WTC11 (cell line): Measurements from ENCODE around the gene SOCS3. TPM values are rescaled to one million over a fixed set of nuclear protein-coding genes. Genes with fewer than 3 reads are reported as not detected.
A peak's percentile ranks its signal among the peaks of the same experiment; 100 is the strongest.

Experiments
- ATAC-seq: fragments of 200-7000 bp; cut with Tn5 transposase; 2 replicates; pipeline ENCODE4 v1.10.0; 2021; ENCODE audit warnings: mild to moderate bottlenecking, moderate library complexity
- CTCF ChIA-PET: fragments of 300-600 bp; sonication (Branson Sonifier 250); formaldehyde crosslinking; loops from one replicate; lab custom pipeline; 2021; ENCODE audit warnings: antibody characterized with exemption; lab: Charles Lee
- POLR2A ChIA-PET: fragments of 350-600 bp; sonication (Branson Sonifier 250); formaldehyde crosslinking; loops from one replicate; lab custom pipeline; 2021; ENCODE audit warnings: antibody characterized with exemption; lab: Charles Lee
- DNase-seq: peaks from one replicate; pipeline ENCODE4 v3.0.0; 2021; ENCODE audit warnings: low spot score
- H3K27ac Mint-ChIP-seq: 2 replicates; pipeline ENCODE4 v1.8.0; 2021; ENCODE audit warnings: mixed read lengths
- H3K27me3 Mint-ChIP-seq: 2 replicates; pipeline ENCODE4 v1.8.0; 2021; ENCODE audit warnings: low read depth, mild to moderate bottlenecking, moderate library complexity, mixed read lengths
- H3K36me3 Mint-ChIP-seq: 2 replicates; pipeline ENCODE4 v1.8.0; 2021; ENCODE audit warnings: mixed read lengths
- H3K4me1 Mint-ChIP-seq: 2 replicates; pipeline ENCODE4 v1.8.0; 2022; ENCODE audit warnings: mixed read lengths
- H3K4me3 Mint-ChIP-seq: 2 replicates; pipeline ENCODE4 v1.8.0; 2021; ENCODE audit warnings: mild to moderate bottlenecking, moderate library complexity, mixed read lengths
- H3K9me3 Mint-ChIP-seq: 2 replicates; pipeline ENCODE4 v1.8.0; 2021; ENCODE audit warnings: mixed read lengths
- ARID4B ChIP-seq: sonication (generic); formaldehyde crosslinking; IDR thresholded peaks from 2 replicates; pipeline ENCODE4 v1.8.0; 2023; ENCODE audit warnings: missing genetic modification reagents, mild to moderate bottlenecking, borderline replicate concordance
- ETV6 ChIP-seq: sonication (generic); formaldehyde crosslinking; IDR thresholded peaks from 2 replicates; pipeline ENCODE4 v1.8.1; 2022; ENCODE audit warnings: mild to moderate bottlenecking, missing genetic modification reagents
- FOXJ3 ChIP-seq: sonication (generic); formaldehyde crosslinking; IDR thresholded peaks from 2 replicates; pipeline ENCODE4 v1.9.0; 2021; ENCODE audit warnings: missing genetic modification reagents, mild to moderate bottlenecking, borderline replicate concordance
- FOXK1 ChIP-seq: sonication (generic); formaldehyde crosslinking; IDR thresholded peaks from 2 replicates; pipeline ENCODE4 v1.8.0; 2022; ENCODE audit warnings: mild to moderate bottlenecking, moderate library complexity, missing genetic modification reagents
- MAX ChIP-seq: sonication (generic); formaldehyde crosslinking; IDR thresholded peaks from 2 replicates; pipeline ENCODE4 v1.8.0; 2022; ENCODE audit warnings: mild to moderate bottlenecking, missing genetic modification reagents
- NFE2L1 ChIP-seq: sonication (generic); formaldehyde crosslinking; IDR thresholded peaks from 2 replicates; pipeline ENCODE4 v1.8.1; 2023; ENCODE audit warnings: missing genetic modification reagents
- PRDM15 ChIP-seq: sonication (generic); formaldehyde crosslinking; IDR thresholded peaks from 2 replicates; pipeline ENCODE4 v1.8.0; 2022; ENCODE audit warnings: missing genetic modification reagents
- RORB ChIP-seq: fragments of 250-450 bp; sonication (Bioruptor Pico); IDR thresholded peaks from 2 replicates; pipeline ENCODE4 v1.9.0; 2021; ENCODE audit warnings: mild to moderate bottlenecking
- SP1 ChIP-seq: sonication (generic); formaldehyde crosslinking; conservative IDR thresholded peaks from 2 replicates; pipeline ENCODE4 v1.8.1; 2022; ENCODE audit warnings: missing genetic modification reagents
- STAT6 ChIP-seq: sonication (generic); formaldehyde crosslinking; conservative IDR thresholded peaks from 2 replicates; pipeline ENCODE4 v1.8.1; 2023; ENCODE audit warnings: mild to moderate bottlenecking, low read depth, missing genetic modification reagents, moderate library complexity
- TEAD1 ChIP-seq: sonication (generic); formaldehyde crosslinking; IDR thresholded peaks from 2 replicates; pipeline ENCODE4 v1.8.0; 2022; ENCODE audit warnings: mild to moderate bottlenecking, missing genetic modification reagents
- TEAD4 ChIP-seq: sonication (generic); formaldehyde crosslinking; IDR thresholded peaks from 2 replicates; pipeline ENCODE4 v1.8.0; 2022; ENCODE audit warnings: mild to moderate bottlenecking, missing genetic modification reagents
- USF1 ChIP-seq: sonication (generic); formaldehyde crosslinking; IDR thresholded peaks from 2 replicates; pipeline ENCODE4 v1.8.0; 2022; ENCODE audit warnings: mild to moderate bottlenecking, missing genetic modification reagents
- USF2 ChIP-seq: sonication (generic); formaldehyde crosslinking; IDR thresholded peaks from 2 replicates; pipeline ENCODE4 v1.8.1; 2023; ENCODE audit warnings: mild to moderate bottlenecking, missing genetic modification reagents, moderate library complexity
- ZBTB43 ChIP-seq: sonication (generic); formaldehyde crosslinking; IDR thresholded peaks from 2 replicates; pipeline ENCODE4 v1.8.1; 2023; ENCODE audit warnings: mild to moderate bottlenecking, missing genetic modification reagents
- ZNF532 ChIP-seq: fragments of 250-450 bp; sonication (Bioruptor Pico); IDR thresholded peaks from 2 replicates; pipeline ENCODE4 v1.9.0; 2021; ENCODE audit warnings: mild to moderate bottlenecking, borderline replicate concordance
- total RNA-seq: library from RNA; stranded (reverse); gene quantifications from 3 replicates; pipeline ENCODE4 v1.2.3, GENCODE V29; 2021

Gene SOCS3
- total RNA-seq, 1 experiment from 2014 or later: 23.8 TPM

GRCh38 chr17:78316867-78317789 is 42.7 kb downstream of the SOCS3 start:
- peak; percentile 65 for ATAC-seq
- CTCF ChIA-PET: interaction anchor here (0.5 to 4.4 kb wide), 17 partner anchors 8 to 1736 kb away, joined by 3 to 23 read pairs (median 4); partner anchors contain the start of gene SOCS3
- H3K27ac Mint-ChIP-seq: peak overlapping the region; percentile 98
- H3K4me1 Mint-ChIP-seq: peaks cover 47% of the 10 kb centered on the region
- POLR2A ChIA-PET: interaction anchor here (0.8 to 3.2 kb wide), 3 partner anchors 42 to 49 kb away, joined by 3 to 11 read pairs (median 5); no protein-coding TSS in a partner anchor
- peak; percentile 77 for DNase-seq
- no peaks in the 10 kb centered on the region for H3K9me3 Mint-ChIP-seq
- no peaks in the 10 kb centered on the region for H3K36me3 Mint-ChIP-seq
- peaks cover 4% of the 10 kb centered on the region for H3K27me3 Mint-ChIP-seq
- peak overlapping the region; percentile 55 for H3K4me3 Mint-ChIP-seq
- TF ChIP-seq ARID4B (CRISPR knock-in tag) (peak; percentile 41; the same call in 1 of the 2 replicates), MAX (CRISPR knock-in tag) (peak; percentile 57; the same call in 1 of the 2 replicates), ZNF532 (CRISPR knock-in tag) (no peak), ZBTB43 (CRISPR knock-in tag) (peak; percentile 95), TEAD4 (CRISPR knock-in tag) (0 out of 2 replicates have a peak, but pooled peaks have one; percentile 61), NFE2L1 (peak; percentile 65), STAT6 (no peak), RORB (CRISPR knock-in tag) (no peak), TEAD1 (CRISPR knock-in tag) (peak; percentile 92), ETV6 (peak; percentile 83), SP1 (peak; percentile 80), USF2 (peak; percentile 91), USF1 (CRISPR knock-in tag) (peak; percentile 91), FOXJ3 (CRISPR knock-in tag) (no peak), FOXK1 (CRISPR knock-in tag) (peak; percentile 87), PRDM15 (CRISPR knock-in tag) (0 out of 2 replicates have a peak, but pooled peaks have one; percentile 43)
